LNCaP clone FGC (cell line): ENCODE measurements around the gene PRKCQ.
A peak's percentile ranks its signal among the peaks of the same experiment; 100 is the strongest.

Experiments used
- DNase-seq: peaks from one replicate; pipeline ENCODE4 v3.0.0-alpha.2; 2011; ENCODE audit warnings: low read depth
- H3K4me3 ChIP-seq: 2 replicates; pipeline ENCODE4 v1.5.1; 2011; ENCODE audit warnings: mild to moderate bottlenecking, low read depth, low read length, control low read depth
- CTCF ChIP-seq: IDR thresholded peaks from 2 replicates; pipeline ENCODE4 v1.5.1; 2012; ENCODE audit warnings: mild to moderate bottlenecking; ENCODE audit not compliant: control insufficient read depth, insufficient read depth; ENCODE audit errors: extremely low read depth

The PRKCQ gene

GRCh38 chr10:6402960-6403359, 177.1 kb downstream of the PRKCQ start:
- DNase-seq: no peak

GRCh38 chr10:6402349-6402709, 177.7 kb downstream of the PRKCQ start:
- TF ChIP-seq CTCF: no peak
- no peak for DNase-seq
- no peak overlapping the region for H3K4me3 ChIP-seq

More at GRCh38 chr10:6402960-6403359, 177.1 kb downstream of the PRKCQ start:
- no peak for TF ChIP-seq CTCF
- H3K4me3 ChIP-seq: no peak overlapping the region

GRCh38 chr10:6401558-6402348, 178.3 kb downstream of the PRKCQ start:
- peak; percentile 95 for TF ChIP-seq CTCF
- H3K4me3 ChIP-seq: no peak overlapping the region
- DNase-seq: peak; percentile 77

GRCh38 chr10:6400821-6401465, 179.1 kb downstream of the PRKCQ start:
- DNase-seq: no peak
- no peak for TF ChIP-seq CTCF
- H3K4me3 ChIP-seq: no peak overlapping the region

- H3K4me3 ChIP-seq: no peak overlapping the region
- no peak for TF ChIP-seq CTCF
- DNase-seq: no peak
Measured at GRCh38 chr10:6400331-6400730, 179.7 kb downstream of the PRKCQ start.

- no peak for TF ChIP-seq CTCF
- H3K4me3 ChIP-seq: no peak overlapping the region
- DNase-seq: no peak
Measured at GRCh38 chr10:6399879-6400278, 180.2 kb downstream of the PRKCQ start.
